Measurements from ENCODE around the gene LAYN.

Gene LAYN

GRCh38 chr11:111531687-111532364, 8.7 kb upstream of the LAYN start:
- no peak for DNase-seq (ENCODE audit: low read depth)

DNA sequence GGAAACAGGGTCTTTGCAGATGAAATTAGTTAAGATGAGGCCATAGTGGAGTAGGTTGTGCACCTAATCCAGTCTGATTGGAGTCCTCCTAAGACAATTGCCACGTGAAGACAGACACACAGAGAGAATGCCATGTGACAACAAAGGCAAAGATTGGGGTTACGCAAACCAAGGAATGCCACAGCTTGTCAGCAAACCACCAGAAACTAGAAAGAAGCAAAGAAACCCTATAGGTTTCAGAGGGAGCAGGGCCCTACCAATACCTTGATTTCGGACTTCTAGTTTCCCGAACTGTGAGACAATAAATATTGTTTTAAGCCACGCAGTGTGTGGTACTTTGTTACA, 8.2 kb upstream of the LAYN start:
- no peak for DNase-seq (ENCODE audit: low read depth)

DNA sequence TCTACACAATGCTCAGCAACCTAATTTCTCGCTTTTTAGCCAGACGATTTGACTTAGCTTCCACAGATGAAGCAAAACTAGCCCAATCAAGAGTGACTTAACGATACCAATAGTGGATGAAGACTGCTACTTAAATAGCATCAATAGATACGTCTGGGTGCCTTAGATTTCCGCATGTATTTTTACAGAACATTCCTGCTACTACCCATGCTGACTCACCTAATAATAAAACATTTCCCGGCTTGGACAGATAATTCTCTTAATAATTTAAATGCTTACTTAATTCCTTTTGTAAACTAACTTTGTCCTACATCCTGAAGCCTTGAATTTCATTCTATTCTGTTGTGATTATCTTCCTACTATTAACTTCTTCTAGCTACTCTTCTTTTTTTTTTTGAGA, 5.2 kb upstream of the LAYN start:
- no peak for DNase-seq (ENCODE audit: low read depth)

GRCh38 chr11:111537336-111537860, 3.1 kb upstream of the LAYN start:
- DNase-seq (ENCODE audit: low read depth) = no peak

DNA sequence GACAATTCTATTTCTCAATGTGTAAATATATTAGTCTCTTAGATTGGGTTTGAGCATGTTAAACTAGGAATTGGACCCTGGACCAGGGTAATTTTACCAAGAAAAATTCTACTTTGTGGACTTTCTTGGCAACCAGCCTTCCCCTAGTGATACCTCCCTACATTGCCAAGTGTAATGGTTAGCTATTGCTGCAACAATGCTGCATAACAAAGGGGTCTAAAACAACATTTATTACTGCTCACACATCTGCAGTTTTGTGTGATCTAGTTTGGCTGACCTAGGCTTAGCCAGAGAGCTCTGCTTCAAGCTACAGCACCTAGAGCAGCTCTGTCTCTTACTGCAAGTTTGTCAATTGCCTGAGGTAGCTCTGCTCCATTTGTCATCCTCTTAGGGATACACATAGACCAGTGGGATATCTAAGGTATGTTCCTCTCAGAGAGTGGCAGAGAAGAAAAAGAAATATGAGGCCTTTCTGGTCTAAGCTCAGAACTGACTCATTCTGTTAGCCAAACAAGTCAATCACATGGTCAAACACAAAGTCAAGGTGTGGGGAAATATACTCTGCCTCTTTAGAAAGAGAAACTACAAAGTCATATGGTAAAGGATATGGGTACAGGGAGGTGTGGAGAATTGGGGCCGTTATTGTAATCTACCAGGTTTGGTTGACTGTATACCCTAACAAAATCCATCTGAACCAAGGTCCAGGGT, 2.0 kb upstream of the LAYN start:
- DNase-seq (ENCODE audit: low read depth) = no peak

DNA sequence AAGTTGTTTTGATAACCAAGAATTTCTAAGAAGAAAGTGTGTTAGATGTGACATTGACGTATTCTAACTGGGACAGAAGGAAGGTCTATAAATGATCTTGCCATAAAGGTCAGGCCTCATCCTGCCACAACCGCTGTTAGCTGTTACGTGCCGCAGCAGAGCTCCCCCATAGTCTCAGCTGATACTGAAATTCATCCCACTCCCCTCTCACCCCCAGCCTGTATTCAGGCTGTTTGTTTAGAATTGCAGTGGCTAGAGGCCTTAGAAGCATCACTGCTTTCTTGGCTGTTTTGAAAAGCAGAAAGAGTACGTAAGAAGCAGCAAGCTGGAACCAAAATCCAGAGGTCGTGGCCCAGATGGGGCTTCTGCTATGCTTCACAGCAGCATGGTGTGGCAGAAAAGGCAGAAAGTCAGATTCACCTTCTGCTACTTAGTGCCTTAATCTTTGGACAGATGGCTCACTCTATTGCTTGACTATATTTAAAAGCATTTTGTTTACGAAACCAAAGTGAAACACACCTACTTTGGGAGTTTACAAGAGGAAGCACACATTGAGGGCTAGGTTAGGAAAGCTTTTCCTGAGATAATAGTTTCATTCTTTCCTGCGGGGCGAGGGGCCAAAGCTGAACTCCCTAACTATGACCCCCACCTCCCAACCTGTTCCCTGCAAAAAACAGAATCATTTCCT, 950 bp upstream of the LAYN start:
- DNase-seq (ENCODE audit: low read depth) = no peak

DNA sequence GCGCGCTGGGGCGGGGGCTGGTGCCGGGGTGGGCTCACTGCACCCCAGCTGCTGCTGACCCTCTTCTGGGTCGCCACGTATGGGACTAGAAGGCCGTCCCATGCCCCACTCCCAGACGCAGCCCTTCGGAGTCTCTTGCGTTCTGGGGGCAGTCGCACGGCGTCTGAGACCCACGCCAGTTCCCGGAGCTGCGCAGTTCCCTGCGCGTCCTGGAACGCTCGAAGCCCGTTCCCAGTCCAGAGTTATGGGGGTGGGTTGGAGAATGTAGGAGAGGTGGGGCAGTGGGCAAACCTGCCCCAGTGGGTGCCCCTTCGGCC, 375 bp downstream of the LAYN start:
- DNase-seq (ENCODE audit: low read depth) = no peak

DNA sequence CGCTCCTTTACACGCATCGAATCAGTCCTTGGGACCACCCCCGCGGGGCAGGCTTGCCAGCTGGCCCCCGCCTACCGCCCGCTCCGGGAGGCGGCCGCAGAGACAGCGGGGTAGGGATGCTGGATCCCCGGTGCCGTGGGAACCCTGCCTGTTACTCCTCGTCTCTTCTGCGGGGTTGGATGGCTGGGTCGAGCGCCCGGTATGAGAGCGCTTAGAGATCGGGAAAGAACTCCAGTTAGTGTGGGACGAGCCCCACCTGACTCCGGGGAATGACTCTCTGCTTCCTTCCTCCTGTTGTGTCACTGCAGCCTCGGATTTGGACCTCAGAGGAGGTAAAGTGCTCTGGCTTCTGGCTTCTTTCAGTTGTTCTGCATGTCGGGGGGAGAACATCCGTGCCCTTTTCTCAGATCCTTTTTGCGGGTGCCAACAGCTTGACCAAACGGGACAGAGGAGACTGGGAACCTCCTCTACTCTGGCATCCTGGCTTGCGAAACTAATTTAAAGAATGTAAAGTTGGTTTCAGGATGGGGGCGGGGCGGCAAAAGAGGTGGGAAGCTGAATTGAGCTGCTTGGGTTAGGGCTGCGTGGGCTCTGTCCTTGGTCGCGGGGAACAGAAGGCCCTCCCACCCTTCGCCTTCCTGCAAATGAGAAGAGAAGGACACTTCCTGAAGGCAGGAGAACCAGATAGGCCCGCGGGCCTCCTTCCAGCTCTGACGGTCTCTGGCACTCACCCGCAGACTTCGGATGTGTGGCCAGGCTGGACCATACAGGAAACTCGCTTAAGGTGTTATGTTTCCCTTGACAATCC, 938 bp downstream of the LAYN start:
- DNase-seq (ENCODE audit: low read depth) = no peak

DNA sequence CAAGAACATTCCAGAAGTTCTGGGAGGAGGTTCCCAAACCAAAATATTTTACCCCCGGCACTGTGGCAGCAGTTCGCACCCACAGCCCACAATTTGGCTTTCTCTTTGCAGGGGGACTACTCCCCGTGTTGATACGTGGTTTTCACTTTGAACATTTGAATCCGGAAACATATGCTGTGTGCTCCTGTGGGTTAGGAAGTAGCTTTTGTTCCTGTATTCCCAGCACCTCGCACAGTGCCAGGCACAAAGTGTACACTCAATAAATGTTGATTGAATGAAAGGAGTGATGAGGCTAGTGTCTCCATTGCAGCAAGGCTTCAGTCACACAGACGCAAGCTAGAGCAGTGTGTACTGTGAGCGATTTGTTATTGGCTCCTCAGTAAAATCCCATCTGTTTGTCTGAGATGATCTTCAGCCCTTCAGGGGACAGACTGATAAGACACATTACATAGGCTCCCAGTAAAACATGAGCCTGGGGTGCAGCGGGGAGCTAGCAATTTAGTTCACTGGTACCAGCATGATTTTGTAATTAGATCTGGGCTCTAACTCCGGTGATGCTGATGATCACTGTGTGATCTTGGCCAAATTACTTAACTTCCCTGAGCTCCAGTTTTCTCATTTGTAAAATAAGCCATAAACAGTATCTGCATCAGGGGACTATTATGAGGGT, 2.2 kb downstream of the LAYN start:
- no peak for DNase-seq (ENCODE audit: low read depth)

GRCh38 chr11:111548525-111548924, 8.0 kb downstream of the LAYN start:
- no peak for DNase-seq (ENCODE audit: low read depth)

DNA sequence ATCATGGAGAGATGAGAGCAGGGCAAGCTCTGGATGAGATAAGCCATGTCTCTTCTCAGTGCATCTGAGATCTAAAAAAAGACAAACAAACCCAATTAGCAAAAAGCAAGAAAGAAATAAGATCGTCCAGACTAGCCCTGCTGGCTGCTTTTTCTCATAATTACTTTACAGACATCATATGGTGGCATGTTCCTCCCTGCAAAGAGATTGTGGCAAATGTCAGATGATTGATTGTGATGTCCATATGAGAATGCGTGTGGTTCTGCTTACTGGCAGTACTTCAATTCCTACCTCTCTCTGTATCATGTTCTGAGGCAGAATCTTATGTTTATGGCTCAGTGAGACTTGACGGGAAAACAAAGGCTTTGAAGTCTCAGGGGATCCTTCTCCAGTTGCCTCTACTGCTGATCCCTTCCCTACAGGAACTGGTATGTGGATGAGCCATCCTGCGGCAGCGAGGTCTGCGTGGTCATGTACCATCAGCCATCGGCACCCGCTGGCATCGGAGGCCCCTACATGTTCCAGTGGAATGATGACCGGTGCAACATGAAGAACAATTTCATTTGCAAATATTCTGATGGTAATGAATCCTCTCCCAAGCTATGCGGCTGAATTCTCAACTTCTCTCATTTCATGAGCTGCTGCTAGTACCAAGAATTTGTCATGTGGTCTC, 8.8 kb downstream of the LAYN start:
- no peak for DNase-seq (ENCODE audit: low read depth)

GRCh38 chr11:111549869-111550203, 9.3 kb downstream of the LAYN start:
- no peak for DNase-seq (ENCODE audit: low read depth)

DNA sequence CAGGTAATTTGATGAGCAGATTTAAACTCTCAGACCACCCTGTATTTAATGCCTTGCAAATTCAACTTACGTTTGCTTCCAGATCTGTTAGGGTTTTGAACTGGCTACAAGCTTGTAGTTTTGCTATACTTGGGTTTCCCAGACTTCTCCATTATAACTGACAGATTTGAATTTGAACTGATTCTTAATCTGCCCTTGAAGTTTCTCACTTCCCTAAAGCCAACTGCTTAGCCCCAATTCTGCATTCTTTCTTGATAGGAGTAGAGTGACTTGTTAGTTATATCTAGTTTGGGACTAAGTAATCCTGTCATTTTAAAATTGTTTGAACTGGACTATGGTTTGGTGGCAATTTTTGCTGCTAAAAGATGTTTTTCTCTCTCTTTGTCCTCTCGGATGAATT, 9.7 kb downstream of the LAYN start:
- DNase-seq (ENCODE audit: low read depth) = no peak

- DNase-seq (ENCODE audit: low read depth) = no peak
Measured at GRCh38 chr11:111554532-111554931, 14.0 kb downstream of the LAYN start.

- DNase-seq (ENCODE audit: low read depth) = no peak
Measured at GRCh38 chr11:111555255-111555654, 14.7 kb downstream of the LAYN start.

DNA sequence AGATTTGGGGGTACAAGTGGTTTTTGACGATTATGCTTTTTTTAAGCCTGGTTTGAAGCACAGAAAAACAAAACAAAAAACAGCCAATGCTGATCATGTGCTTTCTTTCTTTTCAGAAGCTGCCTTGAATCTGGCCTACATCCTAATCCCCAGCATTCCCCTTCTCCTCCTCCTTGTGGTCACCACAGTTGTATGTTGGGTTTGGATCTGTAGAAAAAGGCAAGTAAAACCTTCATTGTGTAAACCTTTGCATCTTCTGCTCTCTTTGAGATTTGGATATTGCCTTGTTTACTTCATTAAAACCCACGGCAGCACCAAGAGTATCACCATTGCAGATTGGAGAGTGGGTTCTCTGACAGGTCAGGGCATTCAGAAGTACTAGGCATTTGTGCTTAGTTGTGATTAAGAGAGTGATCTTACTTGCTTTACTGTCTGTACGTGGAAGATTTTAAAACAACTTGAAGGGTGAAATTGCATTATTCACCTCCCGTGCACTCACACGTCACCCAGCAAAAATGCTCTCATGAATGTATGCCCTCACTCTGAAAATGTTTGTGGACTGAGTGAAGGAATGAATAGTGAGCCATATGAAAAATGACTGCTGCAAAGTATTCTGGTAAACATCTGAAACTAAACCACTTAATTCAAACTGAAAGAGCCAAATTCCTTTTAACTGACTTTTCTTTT, 17.0 kb downstream of the LAYN start:
- no peak for DNase-seq (ENCODE audit: low read depth)

GRCh38 chr11:111559800-111560464, 19.4 kb downstream of the LAYN start:
- DNase-seq (ENCODE audit: low read depth) = no peak

DNA sequence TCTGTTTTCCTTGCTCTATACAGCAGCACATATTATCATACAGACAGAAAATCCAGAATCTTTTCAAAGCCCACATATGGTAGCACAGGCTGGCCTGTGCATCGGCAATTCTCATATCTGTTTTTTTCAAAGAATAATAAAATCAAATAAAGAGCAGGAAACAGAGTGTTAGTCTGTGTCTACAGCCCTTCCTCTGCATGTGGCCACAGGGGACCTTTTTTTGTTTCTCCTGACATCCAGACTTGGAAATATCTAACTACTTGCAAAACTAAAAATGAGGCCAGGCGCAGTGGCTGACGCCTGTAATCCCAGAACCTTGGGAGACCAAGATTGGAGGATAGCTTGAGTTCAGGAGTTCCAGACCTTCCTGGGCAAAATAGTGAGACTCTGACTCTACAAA, 20.3 kb downstream of the LAYN start:
- no peak for DNase-seq (ENCODE audit: low read depth)

- DNase-seq (ENCODE audit: low read depth) = no peak
Measured at GRCh38 chr11:111561306-111561705, 20.8 kb downstream of the LAYN start.

GRCh38 chr11:111561791-111562325, 21.3 kb downstream of the LAYN start:
- no peak for DNase-seq (ENCODE audit: low read depth)

Measured in activated T-helper 1 cell treated with Interleukin-2 at 50 U/mL for 16 hours (primary cell).